ENCODE measurements around the gene NR3C2.

The NR3C2 gene

DNA sequence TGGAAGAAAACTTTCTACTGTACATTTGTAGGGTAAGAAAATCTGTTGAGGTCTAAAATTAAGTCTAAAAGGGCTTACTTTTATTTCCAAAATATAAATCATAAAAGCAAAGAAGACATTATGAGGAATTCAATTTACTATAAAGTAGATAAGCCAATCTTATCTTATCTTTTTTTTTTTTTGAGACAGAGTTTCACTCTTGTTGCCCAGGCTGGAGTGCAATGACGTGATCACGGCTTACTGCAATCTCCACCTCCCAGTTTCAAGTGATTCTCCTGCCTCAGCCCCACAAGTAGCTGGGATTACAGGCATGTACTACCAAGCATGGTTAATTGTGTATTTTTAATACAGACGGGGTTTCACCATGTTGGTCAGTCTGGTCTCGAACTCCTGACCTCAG is 166.9 kb downstream of the NR3C2 start:
- H3K36me3 ChIP-seq (ENCODE audit: insufficient read depth, low read length) = no peaks in the 10 kb centered on the region
- H3K4me2 ChIP-seq (ENCODE audit: low read length) = no peak overlapping the region
- H3K9me3 ChIP-seq (replicated peaks; ENCODE audit: low read length) = no peaks in the 10 kb centered on the region
- no peaks in the 10 kb centered on the region for H3K4me1 ChIP-seq (ENCODE audit: control insufficient read depth, insufficient read depth, low read length)
- H3K9ac ChIP-seq (ENCODE audit: low read depth, low read length) = no peak overlapping the region
- no peak overlapping the region for H3K4me3 ChIP-seq (ENCODE audit: low read length)
- H3K27me3 ChIP-seq (ENCODE audit: control insufficient read depth, insufficient read depth, low read length) = no peaks in the 10 kb centered on the region

DNA sequence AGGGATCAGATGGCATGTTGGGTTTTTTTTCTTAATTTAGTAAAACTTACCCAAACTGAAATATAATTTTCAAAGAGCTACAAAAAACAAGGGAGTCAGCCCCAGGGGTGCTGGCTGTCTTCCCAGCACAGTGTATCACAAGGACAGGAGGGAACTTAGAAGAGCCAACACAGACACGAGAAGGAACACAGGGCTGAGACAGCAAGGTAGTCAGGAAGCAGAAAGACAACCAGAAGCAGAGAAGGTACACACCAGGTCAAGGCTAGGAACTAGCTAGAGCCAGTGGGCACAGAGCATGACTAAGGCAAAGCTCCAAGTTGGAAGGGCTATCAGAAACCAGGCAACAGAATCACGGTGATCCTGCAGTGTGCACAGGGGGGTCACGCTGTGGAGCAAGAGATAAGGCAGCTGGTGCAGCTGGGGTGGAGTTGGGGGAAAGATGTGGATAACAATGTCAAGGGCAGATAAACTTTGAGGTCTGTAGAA is 168.7 kb downstream of the NR3C2 start:
- Histone ChIP-seq H3K9ac (ENCODE audit: low read depth, low read length) (no peak overlapping the region), H3K27me3 (ENCODE audit: control insufficient read depth, insufficient read depth, low read length) (no peaks in the 10 kb centered on the region), H3K4me3 (ENCODE audit: low read length) (no peak overlapping the region), H3K4me1 (ENCODE audit: control insufficient read depth, insufficient read depth, low read length) (no peaks in the 10 kb centered on the region), H3K9me3 (replicated peaks; ENCODE audit: low read length) (no peaks in the 10 kb centered on the region), H3K36me3 (ENCODE audit: insufficient read depth, low read length) (no peaks in the 10 kb centered on the region), H3K4me2 (ENCODE audit: low read length) (no peak overlapping the region)

DNA sequence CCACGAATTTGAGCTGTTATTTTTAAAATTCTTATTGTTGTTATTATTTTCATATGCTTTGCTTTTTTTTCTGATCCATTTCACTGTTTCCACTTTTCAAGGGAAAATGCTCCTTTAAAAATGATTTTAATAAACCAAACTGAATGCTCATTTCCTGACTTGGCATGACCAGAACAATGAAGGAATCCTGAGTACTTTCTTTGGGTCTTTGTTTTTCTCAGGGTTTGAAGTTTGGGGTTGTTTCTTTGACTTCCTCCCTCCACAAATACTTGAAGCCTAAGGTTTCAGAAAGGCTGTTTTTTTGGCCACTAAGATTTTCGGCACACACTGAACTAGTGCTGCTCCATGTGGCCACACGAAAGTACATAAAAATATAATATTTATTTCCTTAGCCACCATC is 171.0 kb downstream of the NR3C2 start:
- Histone ChIP-seq H3K4me1 (ENCODE audit: control insufficient read depth, insufficient read depth, low read length) (no peaks in the 10 kb centered on the region), H3K9ac (ENCODE audit: low read depth, low read length) (no peak overlapping the region), H3K4me3 (ENCODE audit: low read length) (no peak overlapping the region), H3K9me3 (replicated peaks; ENCODE audit: low read length) (no peaks in the 10 kb centered on the region), H3K27me3 (ENCODE audit: control insufficient read depth, insufficient read depth, low read length) (no peaks in the 10 kb centered on the region), H3K4me2 (ENCODE audit: low read length) (no peak overlapping the region), H3K36me3 (ENCODE audit: insufficient read depth, low read length) (no peaks in the 10 kb centered on the region)

DNA sequence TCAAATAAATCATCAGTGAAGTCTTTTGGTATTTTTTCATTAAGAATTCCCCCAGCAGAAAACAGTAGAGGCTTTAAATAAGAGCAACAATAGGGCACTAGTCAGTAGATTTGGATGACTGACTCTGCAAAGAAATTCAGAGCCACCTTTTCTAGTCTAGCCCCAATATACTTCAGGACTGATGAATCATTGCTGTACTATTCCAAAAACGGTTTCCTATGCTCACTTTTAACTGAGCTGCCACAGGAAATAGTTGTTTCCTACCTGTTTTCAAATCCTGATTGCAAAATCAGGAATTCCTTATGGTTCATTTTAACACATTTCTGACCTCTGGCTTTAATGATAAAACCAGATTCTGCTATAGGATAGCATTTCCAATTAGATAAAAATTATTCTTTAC is 171.6 kb downstream of the NR3C2 start:
- Histone ChIP-seq H3K27me3 (ENCODE audit: control insufficient read depth, insufficient read depth, low read length) (no peaks in the 10 kb centered on the region), H3K9me3 (replicated peaks; ENCODE audit: low read length) (no peaks in the 10 kb centered on the region), H3K4me1 (ENCODE audit: control insufficient read depth, insufficient read depth, low read length) (no peaks in the 10 kb centered on the region), H3K4me2 (ENCODE audit: low read length) (no peak overlapping the region), H3K4me3 (ENCODE audit: low read length) (no peak overlapping the region), H3K9ac (ENCODE audit: low read depth, low read length) (no peak overlapping the region), H3K36me3 (ENCODE audit: insufficient read depth, low read length) (no peaks in the 10 kb centered on the region)

DNA sequence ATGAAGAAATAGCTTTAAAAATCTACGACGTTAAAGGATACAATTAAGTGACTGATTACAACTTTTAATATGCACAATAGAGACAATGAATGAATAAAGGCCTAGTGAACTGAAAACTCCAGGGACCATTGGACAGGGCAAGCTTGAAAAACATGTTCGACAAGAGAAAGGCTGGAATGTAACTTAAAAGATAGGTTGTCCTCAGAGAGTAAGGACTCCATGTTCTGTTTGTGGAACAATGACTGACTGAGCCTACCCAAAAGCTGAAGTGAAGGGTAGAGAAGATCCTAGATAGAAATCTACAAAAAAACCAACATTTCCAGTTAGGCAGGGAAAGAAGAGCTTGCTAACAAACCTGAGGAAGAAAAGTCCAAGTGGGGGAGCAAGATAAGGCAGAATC is 173.4 kb downstream of the NR3C2 start:
- no peak overlapping the region for H3K9ac ChIP-seq (ENCODE audit: low read depth, low read length)
- H3K4me1 ChIP-seq (ENCODE audit: control insufficient read depth, insufficient read depth, low read length) = no peaks in the 10 kb centered on the region
- no peak overlapping the region for H3K4me3 ChIP-seq (ENCODE audit: low read length)
- H3K36me3 ChIP-seq (ENCODE audit: insufficient read depth, low read length) = no peaks in the 10 kb centered on the region
- H3K4me2 ChIP-seq (ENCODE audit: low read length) = no peak overlapping the region
- H3K9me3 ChIP-seq (replicated peaks; ENCODE audit: low read length) = no peaks in the 10 kb centered on the region
- no peaks in the 10 kb centered on the region for H3K27me3 ChIP-seq (ENCODE audit: control insufficient read depth, insufficient read depth, low read length)

DNA sequence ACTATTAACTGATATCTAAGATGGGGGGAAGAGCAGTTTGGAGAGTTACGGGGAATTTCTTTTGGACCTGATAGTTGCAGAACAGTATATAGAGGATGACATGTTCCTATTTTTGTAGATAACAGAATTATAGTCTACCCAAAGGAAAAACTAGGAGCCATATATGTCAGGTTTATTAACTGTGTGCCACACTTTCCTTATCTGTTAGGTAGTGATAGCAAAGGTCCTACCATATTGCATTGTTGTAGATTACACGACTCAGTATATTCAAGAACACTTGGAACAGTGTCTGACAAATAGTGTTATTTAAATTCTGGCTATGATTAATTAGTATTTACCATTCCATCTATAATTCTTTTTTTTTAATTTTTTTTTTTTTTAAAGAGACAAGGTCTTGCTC is 175.3 kb downstream of the NR3C2 start:
- no peaks in the 10 kb centered on the region for H3K27me3 ChIP-seq (ENCODE audit: control insufficient read depth, insufficient read depth, low read length)
- no peaks in the 10 kb centered on the region for H3K36me3 ChIP-seq (ENCODE audit: insufficient read depth, low read length)
- H3K4me1 ChIP-seq (ENCODE audit: control insufficient read depth, insufficient read depth, low read length) = no peaks in the 10 kb centered on the region
- no peak overlapping the region for H3K9ac ChIP-seq (ENCODE audit: low read depth, low read length)
- no peak overlapping the region for H3K4me2 ChIP-seq (ENCODE audit: low read length)
- no peaks in the 10 kb centered on the region for H3K9me3 ChIP-seq (replicated peaks; ENCODE audit: low read length)
- no peak overlapping the region for H3K4me3 ChIP-seq (ENCODE audit: low read length)

DNA sequence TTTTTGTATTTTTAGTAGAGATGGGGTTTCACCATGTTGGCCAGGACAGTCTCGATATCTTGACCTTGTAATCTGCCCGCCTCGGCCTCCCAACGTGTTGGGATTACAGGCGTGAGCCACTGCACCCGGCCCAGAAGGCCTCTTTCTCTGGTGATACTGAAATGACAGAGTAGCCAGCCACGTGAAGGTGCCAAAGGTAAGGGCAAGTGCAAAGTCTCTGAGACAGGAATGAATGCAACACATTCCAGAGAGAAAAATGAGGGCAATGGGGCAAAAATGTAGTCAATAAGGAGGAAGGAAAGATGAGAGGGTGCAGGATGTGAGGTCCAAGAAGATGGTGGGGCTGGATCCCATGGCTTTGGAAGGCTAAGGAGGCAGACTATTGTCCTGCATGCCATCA is 176.0 kb downstream of the NR3C2 start:
- Histone ChIP-seq H3K9ac (ENCODE audit: low read depth, low read length) (no peak overlapping the region), H3K27me3 (ENCODE audit: control insufficient read depth, insufficient read depth, low read length) (no peaks in the 10 kb centered on the region), H3K4me1 (ENCODE audit: control insufficient read depth, insufficient read depth, low read length) (peaks cover 5% of the 10 kb centered on the region), H3K4me2 (ENCODE audit: low read length) (no peak overlapping the region), H3K4me3 (ENCODE audit: low read length) (no peak overlapping the region), H3K36me3 (ENCODE audit: insufficient read depth, low read length) (no peaks in the 10 kb centered on the region), H3K9me3 (replicated peaks; ENCODE audit: low read length) (no peaks in the 10 kb centered on the region)

DNA sequence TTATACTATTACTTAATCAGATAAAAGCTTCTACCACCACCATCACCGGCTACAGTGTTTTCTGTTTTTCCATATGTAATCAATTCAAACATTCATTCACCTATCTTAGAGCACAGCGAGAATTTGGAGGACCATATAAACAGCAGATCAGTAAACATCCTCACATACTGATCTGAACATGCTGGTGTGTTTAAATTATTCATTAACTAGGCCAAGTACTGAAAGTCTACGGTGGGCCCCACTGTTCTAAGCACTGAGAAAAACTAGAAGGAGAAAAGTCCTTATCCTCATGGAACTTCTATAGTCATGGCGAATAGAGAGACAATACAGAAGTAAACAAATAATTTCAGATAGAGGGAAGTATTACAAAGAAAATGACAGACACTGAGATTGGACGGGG is 176.6 kb downstream of the NR3C2 start:
- Histone ChIP-seq H3K9ac (ENCODE audit: low read depth, low read length) (no peak overlapping the region), H3K36me3 (ENCODE audit: insufficient read depth, low read length) (no peaks in the 10 kb centered on the region), H3K27me3 (ENCODE audit: control insufficient read depth, insufficient read depth, low read length) (no peaks in the 10 kb centered on the region)

DNA sequence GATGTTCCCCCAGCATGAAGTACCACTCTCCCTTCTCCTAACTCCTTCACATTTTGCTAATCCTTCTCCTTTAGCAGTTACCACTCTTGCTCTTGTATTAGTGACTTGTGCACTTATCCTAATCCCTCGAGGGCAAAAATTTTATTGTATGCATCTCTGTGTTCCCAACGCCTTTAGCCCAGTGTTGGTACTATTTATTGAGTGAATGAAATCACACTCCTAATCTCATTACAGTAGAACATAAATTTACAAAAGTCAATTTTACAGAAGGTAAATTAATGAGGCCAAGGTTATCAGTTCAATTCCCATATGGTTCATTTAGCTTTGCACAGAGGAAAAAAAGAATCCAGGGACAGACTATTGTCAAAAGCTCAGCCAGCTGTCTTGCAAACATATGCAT is 178.4 kb downstream of the NR3C2 start:
- Histone ChIP-seq H3K36me3 (ENCODE audit: insufficient read depth, low read length) (no peaks in the 10 kb centered on the region), H3K9me3 (replicated peaks; ENCODE audit: low read length) (no peaks in the 10 kb centered on the region)

More for the DNA sequence above, 176.6 kb downstream of the NR3C2 start:
- H3K4me2 ChIP-seq (ENCODE audit: low read length) = no peak overlapping the region
- no peak overlapping the region for H3K4me3 ChIP-seq (ENCODE audit: low read length)
- peaks cover 5% of the 10 kb centered on the region for H3K4me1 ChIP-seq (ENCODE audit: control insufficient read depth, insufficient read depth, low read length)
- H3K9me3 ChIP-seq (replicated peaks; ENCODE audit: low read length) = no peaks in the 10 kb centered on the region

DNA sequence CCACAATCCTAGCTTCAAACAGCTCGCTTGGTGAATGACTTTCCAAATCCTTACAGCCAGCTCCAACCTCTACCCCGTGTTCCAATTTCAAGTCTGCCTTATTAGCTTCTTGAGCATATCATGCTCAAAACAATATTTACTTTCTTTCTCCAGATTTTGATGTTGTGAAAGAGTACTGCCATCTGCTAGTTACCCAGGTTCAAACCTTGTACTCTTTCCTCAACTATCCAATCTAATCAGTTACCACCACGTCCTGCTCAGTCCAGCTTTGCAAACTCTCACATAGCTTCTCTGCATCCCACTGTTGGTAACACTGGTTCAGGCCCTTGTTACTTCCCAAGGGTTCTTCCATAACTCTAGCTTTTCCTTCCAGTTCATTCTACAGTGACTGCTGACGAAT is 179.1 kb downstream of the NR3C2 start:
- Histone ChIP-seq H3K9ac (ENCODE audit: low read depth, low read length) (no peak overlapping the region), H3K9me3 (replicated peaks; ENCODE audit: low read length) (no peaks in the 10 kb centered on the region), H3K4me1 (ENCODE audit: control insufficient read depth, insufficient read depth, low read length) (peaks cover 5% of the 10 kb centered on the region), H3K36me3 (ENCODE audit: insufficient read depth, low read length) (no peaks in the 10 kb centered on the region), H3K4me2 (ENCODE audit: low read length) (no peak overlapping the region), H3K4me3 (ENCODE audit: low read length) (no peak overlapping the region), H3K27me3 (ENCODE audit: control insufficient read depth, insufficient read depth, low read length) (peaks cover 5% of the 10 kb centered on the region)

More for the DNA sequence above, 178.4 kb downstream of the NR3C2 start:
- H3K4me1 ChIP-seq (ENCODE audit: control insufficient read depth, insufficient read depth, low read length) = peaks cover 5% of the 10 kb centered on the region
- H3K27me3 ChIP-seq (ENCODE audit: control insufficient read depth, insufficient read depth, low read length) = no peaks in the 10 kb centered on the region
- H3K9ac ChIP-seq (ENCODE audit: low read depth, low read length) = no peak overlapping the region
- H3K4me2 ChIP-seq (ENCODE audit: low read length) = no peak overlapping the region
- H3K4me3 ChIP-seq (ENCODE audit: low read length) = no peak overlapping the region

DNA sequence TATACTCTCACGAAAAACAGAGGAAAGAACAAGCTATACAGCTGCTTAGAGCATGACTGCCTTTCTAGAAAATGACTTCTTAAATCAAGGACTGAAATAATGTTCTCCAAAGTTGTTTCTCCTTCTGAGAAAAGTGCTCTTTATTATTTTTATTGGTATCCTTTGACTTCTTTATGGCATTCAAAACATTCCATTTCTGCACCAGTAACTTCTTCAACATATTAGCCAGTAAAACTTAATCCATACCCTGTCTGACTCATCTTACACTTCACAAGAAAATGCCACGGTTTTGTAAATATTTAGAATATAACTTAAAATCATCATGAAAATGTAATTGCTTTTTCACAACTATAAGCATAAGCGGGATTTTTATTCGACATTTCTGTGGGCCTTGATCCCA is 180.4 kb downstream of the NR3C2 start:
- Histone ChIP-seq H3K36me3 (ENCODE audit: insufficient read depth, low read length) (no peaks in the 10 kb centered on the region), H3K4me1 (ENCODE audit: control insufficient read depth, insufficient read depth, low read length) (peaks cover 5% of the 10 kb centered on the region), H3K4me3 (ENCODE audit: low read length) (no peak overlapping the region), H3K27me3 (ENCODE audit: control insufficient read depth, insufficient read depth, low read length) (peaks cover 5% of the 10 kb centered on the region), H3K9me3 (replicated peaks; ENCODE audit: low read length) (no peaks in the 10 kb centered on the region), H3K9ac (ENCODE audit: low read depth, low read length) (no peak overlapping the region), H3K4me2 (ENCODE audit: low read length) (no peak overlapping the region)

DNA sequence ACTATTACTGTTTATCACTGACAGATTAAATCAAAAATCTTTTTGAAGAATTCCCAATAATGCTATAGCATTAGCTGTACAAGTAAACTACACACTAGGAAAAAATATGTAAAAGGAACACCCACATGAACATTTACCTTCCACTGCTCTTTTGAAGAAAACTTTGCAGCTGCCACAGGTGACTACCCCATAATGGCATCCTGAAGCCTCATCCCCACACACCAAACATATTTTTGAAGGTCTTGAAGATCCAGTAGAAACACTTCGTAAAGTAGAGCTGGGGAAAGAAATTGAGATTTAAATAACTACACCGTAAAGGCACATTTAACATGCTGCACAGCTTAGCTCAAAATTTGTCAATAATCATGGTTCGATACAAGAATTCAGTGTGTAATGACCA is 182.4 kb downstream of the NR3C2 start:
- H3K9ac ChIP-seq (ENCODE audit: low read depth, low read length) = no peak overlapping the region
- H3K36me3 ChIP-seq (ENCODE audit: insufficient read depth, low read length) = no peaks in the 10 kb centered on the region
- no peak overlapping the region for H3K4me3 ChIP-seq (ENCODE audit: low read length)
- no peak overlapping the region for H3K4me2 ChIP-seq (ENCODE audit: low read length)
- peaks cover 5% of the 10 kb centered on the region for H3K27me3 ChIP-seq (ENCODE audit: control insufficient read depth, insufficient read depth, low read length)
- H3K4me1 ChIP-seq (ENCODE audit: control insufficient read depth, insufficient read depth, low read length) = peaks cover 5% of the 10 kb centered on the region
- no peaks in the 10 kb centered on the region for H3K9me3 ChIP-seq (replicated peaks; ENCODE audit: low read length)

Measured in skeletal muscle satellite cell (primary cell).